ENCODE measurements around the gene LANCL2.

GRCh38 chr7:55440040-55440690 is 75.0 kb downstream of the LANCL2 start:
- TF ChIP-seq POLR2A (IDR thresholded peaks at IDR 0.05) (no peak), CTCF (IDR thresholded peaks at IDR 0.05) (no peak), POLR2AphosphoS5 (IDR thresholded peaks at IDR 0.05) (no peak), EP300 (IDR thresholded peaks at IDR 0.05) (no peak)
